PC-9 (cell line): ENCODE data around the gene DNAJB13. TPM values are rescaled to one million over a fixed set of nuclear protein-coding genes. Genes with fewer than 3 reads are reported as not detected.

Experiments used
- BruUV-seq: library from RNA; stranded (reverse); fragments of 400-500 nt; replicated peaks from 2 replicates; lab custom pipeline; 2021; lab: Mats Ljungman, UMichigan
- CTCF ChIA-PET: fragments of 300-600 bp; sonication (Branson Sonifier 250); formaldehyde crosslinking; loops from one replicate; lab custom pipeline; 2022; ENCODE audit warnings: antibody characterized with exemption; lab: Charles Lee
- POLR2A ChIA-PET: fragments of 300-600 bp; sonication (Branson Sonifier 250); formaldehyde crosslinking; loops from one replicate; lab custom pipeline; 2022; ENCODE audit warnings: antibody characterized with exemption; ENCODE audit not compliant: unreplicated experiment; lab: Charles Lee
- DNase-seq, 2 experiments: peaks; one replicate each; pipeline versions ENCODE4 v3.0.0 to v3.0.0-alpha.2; 2015 to 2022; ENCODE audit warnings: mixed read lengths in 1 of 2
- H2AFZ ChIP-seq: fragments of 200-600 bp; sonication (generic); 2 replicates; pipeline ENCODE4 v1.8.1; 2017; ENCODE audit warnings: antibody characterized with exemption
- H3F3A ChIP-seq: fragments of 200-600 bp; sonication (generic); 2 replicates; pipeline ENCODE4 v1.8.1; 2017; ENCODE audit warnings: antibody characterized with exemption, mild to moderate bottlenecking, low read depth; ENCODE audit not compliant: insufficient read depth
- H3K27ac ChIP-seq: fragments of 200-600 bp; sonication (generic); 2 replicates; pipeline ENCODE4 v1.6.1; 2016; ENCODE audit warnings: mixed run types
- H3K27me3 ChIP-seq: fragments of 200-600 bp; sonication (generic); 2 replicates; pipeline ENCODE4 v1.6.1; 2016; ENCODE audit warnings: low read depth, mixed run types; ENCODE audit not compliant: insufficient read depth
- H3K36me3 ChIP-seq: fragments of 200-600 bp; sonication (generic); 2 replicates; pipeline ENCODE4 v1.6.1; 2016; ENCODE audit warnings: low read depth, mixed run types
- H3K4me1 ChIP-seq: fragments of 200-600 bp; sonication (generic); replicated peaks from 2 replicates; pipeline ENCODE4 v1.6.1; 2016; ENCODE audit warnings: mixed run types; ENCODE audit not compliant: insufficient read depth
- H3K4me2 ChIP-seq: fragments of 200-600 bp; sonication (generic); 2 replicates; pipeline ENCODE4 v1.6.1; 2017; ENCODE audit warnings: mixed run types
- H3K4me3 ChIP-seq: fragments of 200-600 bp; sonication (generic); 2 replicates; pipeline ENCODE4 v1.6.1; 2016; ENCODE audit warnings: mixed run types
- H3K79me2 ChIP-seq: fragments of 200-600 bp; sonication (generic); 2 replicates; pipeline ENCODE4 v1.6.1; 2017; ENCODE audit warnings: low read depth, mixed run types
- H3K9me2 ChIP-seq: fragments of 200-600 bp; sonication (generic); 2 replicates; pipeline ENCODE4 v1.8.1; 2017; ENCODE audit warnings: mild to moderate bottlenecking; ENCODE audit not compliant: insufficient read depth
- H3K9me3 ChIP-seq: fragments of 200-600 bp; sonication (generic); 2 replicates; pipeline ENCODE4 v1.8.1; 2016; ENCODE audit warnings: low read depth; ENCODE audit not compliant: insufficient read depth
- H4K20me1 ChIP-seq: fragments of 200-600 bp; sonication (generic); 2 replicates; pipeline ENCODE4 v1.8.1; 2017; ENCODE audit not compliant: insufficient read depth
- EZH2 ChIP-seq: fragments of 200-600 bp; sonication (generic); IDR thresholded peaks from 2 replicates; pipeline ENCODE4 v1.8.0; 2017; ENCODE audit warnings: antibody characterized with exemption, low read depth
- intact Hi-C: fragments of 100-400 bp; cut with micrococcal nuclease; formaldehyde crosslinking; loops from one replicate; pipeline ENCODE4 v1.10.0; 2022; ENCODE audit not compliant: unreplicated experiment
- total RNA-seq: library from RNA; stranded (reverse); gene quantifications from 2 replicates; pipeline ENCODE4 v1.2.3, GENCODE V29; 2021
- TF ChIP-seq, protein P1 (sequence below): fragments of 200-600 bp; sonication (generic); conservative IDR thresholded peaks from 2 replicates; pipeline ENCODE4 v1.6.1; 2017; ENCODE audit warnings: mixed run types, antibody characterized with exemption, mild to moderate bottlenecking, moderate library complexity

The DNAJB13 gene
- total RNA-seq, 1 experiment from 2014 or later, result 0.79 TPM

DNA sequence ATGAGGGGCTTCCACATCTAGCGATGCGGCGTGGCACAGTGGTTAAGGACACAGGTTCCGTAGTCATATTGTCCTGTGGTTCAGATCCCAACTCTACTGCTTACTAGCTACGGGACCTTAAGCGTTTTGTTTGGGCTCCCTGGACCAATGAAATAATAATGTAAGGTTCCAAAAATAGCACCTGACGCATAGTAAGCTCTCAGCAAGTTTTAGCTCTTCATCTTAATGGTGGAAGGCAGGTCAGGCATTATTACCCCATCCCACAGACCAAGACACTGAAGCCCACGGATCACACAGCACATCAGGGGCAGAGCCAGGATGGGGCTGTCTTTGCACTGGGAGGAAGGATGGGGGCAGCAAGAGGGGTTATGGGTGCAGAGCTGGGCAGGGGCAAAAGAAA lies 13.0 kb downstream of the DNAJB13 start:
- Histone ChIP-seq H3K36me3 (no peaks in the 10 kb centered on the region), H3K27ac (no peak overlapping the region), H3K9me3 (no peaks in the 10 kb centered on the region), H3K4me1 (no peaks in the 10 kb centered on the region), H3F3A (0 out of 2 replicates have a peak, but pooled peaks cover 6% of the 10 kb centered on the region), H2AFZ (0 out of 2 replicates have a peak overlapping the region, but pooled peaks have one; percentile 31), H3K4me2 (peak overlapping the region; percentile 41; the same call in 1 of the 2 replicates), H4K20me1 (no peaks in the 10 kb centered on the region), H3K4me3 (no peak overlapping the region), H3K27me3 (no peaks in the 10 kb centered on the region), H3K79me2 (no peaks in the 10 kb centered on the region), H3K9me2 (no peaks in the 10 kb centered on the region)
- TF ChIP-seq, protein P1, sequence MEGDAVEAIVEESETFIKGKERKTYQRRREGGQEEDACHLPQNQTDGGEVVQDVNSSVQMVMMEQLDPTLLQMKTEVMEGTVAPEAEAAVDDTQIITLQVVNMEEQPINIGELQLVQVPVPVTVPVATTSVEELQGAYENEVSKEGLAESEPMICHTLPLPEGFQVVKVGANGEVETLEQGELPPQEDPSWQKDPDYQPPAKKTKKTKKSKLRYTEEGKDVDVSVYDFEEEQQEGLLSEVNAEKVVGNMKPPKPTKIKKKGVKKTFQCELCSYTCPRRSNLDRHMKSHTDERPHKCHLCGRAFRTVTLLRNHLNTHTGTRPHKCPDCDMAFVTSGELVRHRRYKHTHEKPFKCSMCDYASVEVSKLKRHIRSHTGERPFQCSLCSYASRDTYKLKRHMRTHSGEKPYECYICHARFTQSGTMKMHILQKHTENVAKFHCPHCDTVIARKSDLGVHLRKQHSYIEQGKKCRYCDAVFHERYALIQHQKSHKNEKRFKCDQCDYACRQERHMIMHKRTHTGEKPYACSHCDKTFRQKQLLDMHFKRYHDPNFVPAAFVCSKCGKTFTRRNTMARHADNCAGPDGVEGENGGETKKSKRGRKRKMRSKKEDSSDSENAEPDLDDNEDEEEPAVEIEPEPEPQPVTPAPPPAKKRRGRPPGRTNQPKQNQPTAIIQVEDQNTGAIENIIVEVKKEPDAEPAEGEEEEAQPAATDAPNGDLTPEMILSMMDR, result no peak
- TF ChIP-seq EZH2, result no peak
- intact Hi-C loops, result loop anchor here (1.0 to 5.0 kb wide), 4 partner anchors 126 to 485 kb away; partner anchors contain the start of genes C2CD3 and PPME1
- ChIA-PET POLR2A (no interaction called here), CTCF (interaction anchor here (0.5 to 0.8 kb wide), 4 partner anchors 108 to 179 kb away, joined by 3 to 6 read pairs (median 4); no protein-coding TSS in a partner anchor)
- no peak for DNase-seq
- BruUV-seq, result no TSS peak

DNA sequence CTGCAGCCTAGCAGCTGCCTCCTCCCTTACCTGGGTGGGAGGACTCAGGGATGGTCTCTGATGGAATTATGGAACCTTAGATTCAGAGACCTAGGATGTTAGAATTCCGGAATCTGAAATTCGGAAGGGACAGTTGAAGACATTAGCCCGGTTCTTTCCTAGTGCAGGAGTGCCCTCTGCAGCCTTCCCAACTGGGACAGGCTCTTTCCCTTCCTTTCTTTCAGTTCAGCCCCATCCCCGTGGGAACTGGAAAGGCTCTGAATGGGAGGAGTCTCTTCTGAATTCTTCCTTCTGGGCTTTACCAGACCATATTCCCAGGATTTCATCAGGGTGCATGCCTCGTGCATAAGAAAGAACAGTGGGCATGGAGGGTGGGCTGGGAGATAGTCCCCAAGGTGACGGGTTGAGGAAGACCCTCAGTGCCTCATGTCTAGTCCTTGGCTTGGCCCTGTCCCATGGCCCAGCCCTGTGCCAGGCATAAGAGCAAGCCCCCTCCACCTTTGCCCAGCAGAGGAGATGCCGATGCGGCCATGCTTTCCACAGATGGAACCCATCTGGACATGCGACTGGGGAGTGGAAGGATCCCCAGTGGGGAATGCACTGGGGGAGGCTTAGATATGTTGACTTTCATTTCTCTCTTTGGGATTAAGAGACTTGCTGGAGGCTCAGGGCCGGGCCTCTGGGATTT lies 14.4 kb downstream of the DNAJB13 start:
- Histone ChIP-seq H3K4me1 (no peaks in the 10 kb centered on the region), H3F3A (0 out of 2 replicates have a peak, but pooled peaks cover 6% of the 10 kb centered on the region), H3K4me3 (no peak overlapping the region), H3K79me2 (no peaks in the 10 kb centered on the region), H3K27me3 (no peaks in the 10 kb centered on the region), H3K9me3 (no peaks in the 10 kb centered on the region), H2AFZ (no peak overlapping the region), H3K9me2 (no peaks in the 10 kb centered on the region), H3K4me2 (peak overlapping the region; percentile 41; the same call in 1 of the 2 replicates), H3K36me3 (no peaks in the 10 kb centered on the region), H3K27ac (no peak overlapping the region), H4K20me1 (no peaks in the 10 kb centered on the region)
- BruUV-seq, result no TSS peak
- ChIA-PET CTCF (interaction anchor here (0.6 kb wide), 1 partner anchor 203 kb away, joined by 3 read pairs; no protein-coding TSS in a partner anchor), POLR2A (no interaction called here)
- TF ChIP-seq, protein P1, result no peak
- TF ChIP-seq EZH2, result no peak
- no peak for DNase-seq
- intact Hi-C loops, result loop anchor here (2.0 kb wide), 2 partner anchors 206 to 484 kb away; partner anchors contain the start of genes C2CD3 and PPME1

DNA sequence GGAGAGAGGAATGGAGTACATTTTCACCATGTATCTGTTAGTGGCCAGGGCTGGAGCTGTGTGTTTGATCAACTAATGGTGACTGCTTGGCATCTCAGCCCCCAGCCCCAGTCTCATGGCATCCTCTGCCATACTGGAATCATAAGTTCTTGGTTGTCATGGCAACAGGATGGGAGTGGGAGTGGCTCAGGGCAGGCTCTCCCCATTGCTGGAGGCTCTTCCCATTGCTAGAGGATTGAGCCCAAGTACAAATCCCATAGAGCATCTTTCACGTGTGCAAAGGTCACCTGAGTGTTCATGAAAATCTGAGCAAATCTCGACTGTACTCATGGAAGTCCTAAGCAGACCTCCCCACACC lies 14.9 kb downstream of the DNAJB13 start:
- no peak for DNase-seq

More for the DNA sequence above, 14.9 kb downstream of the DNAJB13 start:
- Histone ChIP-seq H3K9me3 (no peaks in the 10 kb centered on the region), H3K27me3 (no peaks in the 10 kb centered on the region), H3K4me3 (no peak overlapping the region), H2AFZ (no peak overlapping the region), H3K4me1 (no peaks in the 10 kb centered on the region), H3K9me2 (no peaks in the 10 kb centered on the region), H3K4me2 (no peak overlapping the region), H3K79me2 (no peaks in the 10 kb centered on the region), H3K27ac (no peak overlapping the region), H4K20me1 (no peaks in the 10 kb centered on the region), H3K36me3 (no peaks in the 10 kb centered on the region), H3F3A (0 out of 2 replicates have a peak, but pooled peaks cover 6% of the 10 kb centered on the region)
- TF ChIP-seq EZH2, result no peak
- TF ChIP-seq, protein P1, result no peak
- intact Hi-C loops, result loop anchor here (2.0 kb wide), 2 partner anchors 205 to 483 kb away; partner anchors contain the start of genes C2CD3 and PPME1
- BruUV-seq, result no TSS peak
- ChIA-PET POLR2A (no interaction called here), CTCF (no interaction called here)
